ENCODE measurements around the gene EVC.

The EVC gene

DNA sequence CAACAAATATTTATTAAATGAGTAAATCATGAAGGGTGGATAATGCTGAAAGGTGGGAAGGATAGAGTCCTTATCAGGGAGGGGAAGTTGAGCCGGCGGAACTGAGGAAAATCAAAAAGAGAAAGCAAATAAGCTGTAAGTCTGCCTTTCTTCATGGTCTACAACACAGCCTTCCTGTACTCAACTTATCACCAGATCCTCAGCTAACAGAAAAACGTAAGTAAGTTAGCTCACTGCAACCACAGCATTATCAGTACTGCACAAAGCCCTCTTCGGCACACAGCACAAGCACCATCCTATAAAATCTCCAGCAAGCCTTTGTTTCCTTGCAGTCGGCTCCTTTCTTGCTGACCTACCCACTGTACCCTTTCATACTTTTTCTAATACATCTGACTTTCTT is 111.6 kb downstream of the EVC start:
- no peaks in the 10 kb centered on the region for H3K27me3 ChIP-seq (replicated peaks; ENCODE audit: insufficient read depth, low read length)
- no peak for DNase-seq
- H3K9ac ChIP-seq (ENCODE audit: low read length) = peak overlapping the region; percentile 21; the same call in 1 of the 2 replicates
- H3K4me1 ChIP-seq (ENCODE audit: low read length) = peaks cover 51% of the 10 kb centered on the region
- peaks cover 33% of the 10 kb centered on the region for H3F3A ChIP-seq (ENCODE audit: insufficient read depth, low read length)
- H3K79me2 ChIP-seq (ENCODE audit: low read length) = no peaks in the 10 kb centered on the region
- no peaks in the 10 kb centered on the region for H4K20me1 ChIP-seq (ENCODE audit: insufficient read depth, low read length)
- no peaks in the 10 kb centered on the region for H3K9me3 ChIP-seq (replicated peaks; ENCODE audit: insufficient read depth, low read length)
- H3K4me3 ChIP-seq (ENCODE audit: low read length) = no peak overlapping the region; the same call in 1 of the 2 replicates
- H2AFZ ChIP-seq (ENCODE audit: low read length) = no peak overlapping the region
- H3K27ac ChIP-seq (ENCODE audit: low read length) = peak overlapping the region; percentile 78; the same call in 1 of the 2 replicates
- H3K4me2 ChIP-seq (ENCODE audit: low read depth, low read length) = peak overlapping the region; percentile 62
- H3K36me3 ChIP-seq (replicated peaks; ENCODE audit: insufficient read depth, low read length) = no peaks in the 10 kb centered on the region
- H3K9me2 ChIP-seq (replicated peaks; ENCODE audit: insufficient read depth, low read length) = no peaks in the 10 kb centered on the region
- no peak for TF ChIP-seq EZH2phosphoT487 (IDR thresholded peaks at IDR 0.05; ENCODE audit: low read length)
- TF ChIP-seq, protein P1, sequence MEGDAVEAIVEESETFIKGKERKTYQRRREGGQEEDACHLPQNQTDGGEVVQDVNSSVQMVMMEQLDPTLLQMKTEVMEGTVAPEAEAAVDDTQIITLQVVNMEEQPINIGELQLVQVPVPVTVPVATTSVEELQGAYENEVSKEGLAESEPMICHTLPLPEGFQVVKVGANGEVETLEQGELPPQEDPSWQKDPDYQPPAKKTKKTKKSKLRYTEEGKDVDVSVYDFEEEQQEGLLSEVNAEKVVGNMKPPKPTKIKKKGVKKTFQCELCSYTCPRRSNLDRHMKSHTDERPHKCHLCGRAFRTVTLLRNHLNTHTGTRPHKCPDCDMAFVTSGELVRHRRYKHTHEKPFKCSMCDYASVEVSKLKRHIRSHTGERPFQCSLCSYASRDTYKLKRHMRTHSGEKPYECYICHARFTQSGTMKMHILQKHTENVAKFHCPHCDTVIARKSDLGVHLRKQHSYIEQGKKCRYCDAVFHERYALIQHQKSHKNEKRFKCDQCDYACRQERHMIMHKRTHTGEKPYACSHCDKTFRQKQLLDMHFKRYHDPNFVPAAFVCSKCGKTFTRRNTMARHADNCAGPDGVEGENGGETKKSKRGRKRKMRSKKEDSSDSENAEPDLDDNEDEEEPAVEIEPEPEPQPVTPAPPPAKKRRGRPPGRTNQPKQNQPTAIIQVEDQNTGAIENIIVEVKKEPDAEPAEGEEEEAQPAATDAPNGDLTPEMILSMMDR (IDR thresholded peaks at IDR 0.05; ENCODE audit: low read length) = no peak
- no peak for TF ChIP-seq EZH2 (optimal IDR thresholded peaks at IDR 0.05; ENCODE audit: low read depth, low read length)

DNA sequence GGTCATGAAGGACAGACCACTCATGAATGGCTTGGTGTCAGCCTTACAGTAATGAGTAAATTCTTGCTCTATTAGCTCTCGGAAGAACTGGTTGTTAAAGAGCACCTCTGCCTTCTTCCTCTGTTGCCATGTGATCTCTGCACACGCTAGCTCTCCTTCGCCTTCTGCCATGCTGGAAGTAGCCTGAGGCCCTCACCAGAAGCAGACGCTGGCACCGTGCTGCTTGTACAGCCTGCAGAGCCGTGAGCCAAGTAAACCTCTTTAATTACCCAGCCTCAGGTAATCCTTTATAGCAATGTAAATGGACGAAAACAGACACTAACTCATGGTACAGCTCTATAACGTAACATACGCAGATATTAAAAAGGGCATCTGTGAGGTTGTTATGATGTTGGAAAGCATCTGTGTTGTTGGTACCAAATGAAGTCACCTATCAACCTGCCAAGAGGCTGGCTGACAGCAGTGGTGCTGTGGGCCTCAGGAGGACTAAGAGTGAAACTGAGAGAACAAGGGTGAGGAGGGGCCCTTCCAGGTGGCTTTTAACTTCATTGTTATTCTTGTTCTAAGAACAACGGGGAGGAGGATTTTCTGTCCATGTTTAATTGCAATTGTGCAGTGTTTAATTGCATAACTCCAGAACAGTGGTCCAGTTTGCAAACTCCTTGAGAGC is 112.7 kb downstream of the EVC start:
- DNase-seq = peak; percentile 84
- Histone ChIP-seq H3K27me3 (replicated peaks; ENCODE audit: insufficient read depth, low read length) (no peaks in the 10 kb centered on the region), H3K4me3 (ENCODE audit: low read length) (peak overlapping the region; percentile 21), H3K79me2 (ENCODE audit: low read length) (no peaks in the 10 kb centered on the region), H3K9me3 (replicated peaks; ENCODE audit: insufficient read depth, low read length) (no peaks in the 10 kb centered on the region), H3K9ac (ENCODE audit: low read length) (peak overlapping the region; percentile 21; the same call in 1 of the 2 replicates), H3F3A (ENCODE audit: insufficient read depth, low read length) (peaks cover 33% of the 10 kb centered on the region), H3K36me3 (replicated peaks; ENCODE audit: insufficient read depth, low read length) (no peaks in the 10 kb centered on the region), H4K20me1 (ENCODE audit: insufficient read depth, low read length) (no peaks in the 10 kb centered on the region), H3K27ac (ENCODE audit: low read length) (peak overlapping the region; percentile 78), H2AFZ (ENCODE audit: low read length) (no peak overlapping the region), H3K4me1 (ENCODE audit: low read length) (peaks cover 51% of the 10 kb centered on the region), H3K4me2 (ENCODE audit: low read depth, low read length) (peak overlapping the region; percentile 62), H3K9me2 (replicated peaks; ENCODE audit: insufficient read depth, low read length) (no peaks in the 10 kb centered on the region)
- TF ChIP-seq, protein P1 (IDR thresholded peaks at IDR 0.05; ENCODE audit: low read length) = no peak
- TF ChIP-seq EZH2 (optimal IDR thresholded peaks at IDR 0.05; ENCODE audit: low read depth, low read length) (no peak), EZH2phosphoT487 (IDR thresholded peaks at IDR 0.05; ENCODE audit: low read length) (no peak)

DNA sequence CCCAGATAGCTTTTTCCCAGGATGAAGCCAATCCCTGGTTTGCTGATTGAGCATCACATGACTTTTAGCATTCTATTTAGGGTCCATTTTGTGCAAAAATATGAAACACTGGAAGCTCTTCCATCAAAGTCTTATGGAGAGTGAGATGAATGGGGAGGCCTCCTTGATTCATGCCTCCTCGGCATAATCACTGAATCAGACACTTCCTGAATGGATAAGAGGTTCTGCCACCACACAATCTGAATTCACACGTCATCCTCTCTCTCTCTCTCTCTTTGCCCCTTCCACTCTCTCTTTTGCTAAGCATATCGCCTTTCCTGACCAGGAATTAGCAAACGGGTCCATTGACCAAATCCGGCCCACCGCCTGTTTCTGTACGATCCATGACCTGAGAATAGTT is 113.2 kb downstream of the EVC start:
- Histone ChIP-seq H3K27ac (ENCODE audit: low read length) (peak overlapping the region; percentile 78; the same call in 1 of the 2 replicates), H3K4me3 (ENCODE audit: low read length) (no peak overlapping the region), H3K9ac (ENCODE audit: low read length) (no peak overlapping the region), H3K27me3 (replicated peaks; ENCODE audit: insufficient read depth, low read length) (no peaks in the 10 kb centered on the region), H2AFZ (ENCODE audit: low read length) (no peak overlapping the region), H3K36me3 (replicated peaks; ENCODE audit: insufficient read depth, low read length) (no peaks in the 10 kb centered on the region), H3K9me3 (replicated peaks; ENCODE audit: insufficient read depth, low read length) (no peaks in the 10 kb centered on the region), H3F3A (ENCODE audit: insufficient read depth, low read length) (peaks cover 33% of the 10 kb centered on the region), H4K20me1 (ENCODE audit: insufficient read depth, low read length) (no peaks in the 10 kb centered on the region), H3K4me1 (ENCODE audit: low read length) (peaks cover 51% of the 10 kb centered on the region), H3K4me2 (ENCODE audit: low read depth, low read length) (peak overlapping the region; percentile 62), H3K79me2 (ENCODE audit: low read length) (no peaks in the 10 kb centered on the region), H3K9me2 (replicated peaks; ENCODE audit: insufficient read depth, low read length) (no peaks in the 10 kb centered on the region)
- DNase-seq = no peak
- TF ChIP-seq, protein P1 (IDR thresholded peaks at IDR 0.05; ENCODE audit: low read length) = no peak
- no peak for TF ChIP-seq EZH2phosphoT487 (IDR thresholded peaks at IDR 0.05; ENCODE audit: low read length)
- no peak for TF ChIP-seq EZH2 (optimal IDR thresholded peaks at IDR 0.05; ENCODE audit: low read depth, low read length)

Measured in MM.1S (cell line).